HCT116 (cell line): ENCODE data around the gene TMEM9B. TPM values are rescaled to one million over a fixed set of nuclear protein-coding genes. Genes with fewer than 3 reads are reported as not detected.
"Not testable (repeated sequence)": the region's sequence is repeated elsewhere in the genome, so short reads cannot be mapped to it uniquely, and the experiment has no call there.

Source experiments
- ATAC-seq: fragments of 200-7000 bp; cut with Tn5 transposase; 2 replicates; pipeline ENCODE4 v1.9.1; 2020; ENCODE audit warnings: mild to moderate bottlenecking, moderate library complexity
- BruUV-seq: library from RNA; stranded (reverse); fragments of 400-500 nt; replicated peaks from 2 replicates; lab custom pipeline; 2021; lab: Mats Ljungman, UMichigan
- CTCF ChIA-PET: fragments of 300-600 bp; sonication (Branson Sonifier 250); formaldehyde crosslinking; loops from one replicate; lab custom pipeline; 2021; ENCODE audit warnings: antibody characterized with exemption; lab: Charles Lee
- POLR2A ChIA-PET: fragments of 300-600, 350-600 bp; sonication (Branson Sonifier 250); formaldehyde crosslinking; loops from one replicate; lab custom pipeline; 2021; ENCODE audit warnings: antibody characterized with exemption; lab: Charles Lee
- RAD21 ChIA-PET, 2 experiments: fragments of 300-600 bp; sonication (Branson Sonifier 250); formaldehyde crosslinking; loops; one replicate each; lab custom pipeline; 2023; ENCODE audit warnings: low total read pairs in 2 of 2; ENCODE audit not compliant: uncharacterized antibody in 2 of 2, unreplicated experiment in 2 of 2, low non-redundant PET in 1 of 2; lab: Charles Lee
- DNase-seq: peaks from one replicate; pipeline ENCODE4 v3.0.0-alpha.2; 2010; ENCODE audit warnings: low read depth, low spot score
- H2AFZ ChIP-seq: fragments of 200-600 bp; shearing (Covaris generic), sonication (generic); 2 replicates; pipeline ENCODE4 v1.6.1; 2017; ENCODE audit warnings: low read depth, mixed run types, mixed read lengths, antibody characterized with exemption, low read length; ENCODE audit not compliant: poor library complexity, severe bottlenecking
- H3K27ac ChIP-seq: 2 replicates; pipeline ENCODE4 v1.5.1; 2012; ENCODE audit warnings: low read depth, low read length
- H3K27me3 ChIP-seq: fragments of 200-600 bp; sonication (generic); 2 replicates; pipeline ENCODE4 v1.6.1; 2016; ENCODE audit warnings: mixed run types, low read length, mixed read lengths; ENCODE audit not compliant: insufficient read depth
- H3K36me3 ChIP-seq, 2 experiments: fragments of 200-500 bp in 1 of 2; fragments of 200-600 bp in 1 of 2; sonication (Bioruptor generic) in 1 of 2; sonication (generic) in 1 of 2; 2 replicates each; pipeline versions ENCODE4 v1.5.1 to v1.6.1; 2014 to 2016; ENCODE audit warnings: low read length in 2 of 2, inconsistent platforms in 1 of 2, mixed read lengths in 1 of 2, mixed run types in 1 of 2; ENCODE audit not compliant: insufficient read depth in 2 of 2, control insufficient read depth in 1 of 2
- H3K4me1 ChIP-seq, 2 experiments: fragments of 200-600 bp in 1 of 2; sonication (generic) in 1 of 2; 2 replicates each; pipeline versions ENCODE4 v1.5.1 to v1.6.1; 2012 to 2017; ENCODE audit warnings: low read length in 2 of 2, inconsistent platforms in 1 of 2, mild to moderate bottlenecking in 1 of 2, mixed read lengths in 1 of 2, mixed run types in 1 of 2, moderate library complexity in 1 of 2; ENCODE audit not compliant: insufficient read depth in 2 of 2, control insufficient read depth in 1 of 2
- H3K4me2 ChIP-seq: fragments of 200-600 bp; sonication (generic); 2 replicates; pipeline ENCODE4 v1.6.1; 2017; ENCODE audit warnings: mixed run types, low read length, mixed read lengths
- H3K4me3 ChIP-seq, 2 experiments: fragments of 200-600 bp in 1 of 2; sonication (generic) in 1 of 2; replicated peaks in 1 of 2; 2 replicates each; pipeline ENCODE4 v1.5.1; 2011 to 2016; ENCODE audit warnings: low read length in 2 of 2, control low read depth in 1 of 2, low read depth in 1 of 2, mild to moderate bottlenecking in 1 of 2, mixed read lengths in 1 of 2, mixed run types in 1 of 2
- H3K79me2 ChIP-seq: fragments of 200-600 bp; sonication (generic); 2 replicates; pipeline ENCODE4 v1.6.1; 2017; ENCODE audit warnings: mild to moderate bottlenecking, mixed run types, low read length, moderate library complexity, mixed read lengths; ENCODE audit not compliant: insufficient read depth
- H3K9ac ChIP-seq: fragments of 200-600 bp; sonication (generic); 2 replicates; pipeline ENCODE4 v1.6.1; 2016; ENCODE audit warnings: low read length, mixed read lengths
- H3K9me2 ChIP-seq: fragments of 200-600 bp; sonication (generic), shearing (Covaris generic); 2 replicates; pipeline ENCODE4 v1.6.1; 2017; ENCODE audit warnings: mixed run types, mild to moderate bottlenecking, moderate library complexity; ENCODE audit not compliant: insufficient read depth
- H3K9me3 ChIP-seq, 2 experiments: fragments of 200-500 bp in 1 of 2; fragments of 200-600 bp in 1 of 2; sonication (Bioruptor generic) in 1 of 2; sonication (generic) in 1 of 2; 2 replicates each; pipeline ENCODE4 v1.6.1; 2014 to 2017; ENCODE audit warnings: low read length in 2 of 2, mixed read lengths in 2 of 2, inconsistent platforms in 1 of 2, low read depth in 1 of 2, mild to moderate bottlenecking in 1 of 2, mixed run types in 1 of 2, moderate library complexity in 1 of 2; ENCODE audit not compliant: control insufficient read depth in 1 of 2, insufficient read depth in 1 of 2
- H4K20me1 ChIP-seq: fragments of 200-600 bp; sonication (generic), shearing (Covaris generic); 2 replicates; pipeline ENCODE4 v1.6.1; 2017; ENCODE audit warnings: mixed run types, mild to moderate bottlenecking, moderate library complexity; ENCODE audit not compliant: insufficient read depth
- CBX3 ChIP-seq: IDR thresholded peaks from 2 replicates; pipeline ENCODE4 v1.6.1; 2012; ENCODE audit warnings: low read depth
- EGR1 ChIP-seq: IDR thresholded peaks from 2 replicates; pipeline ENCODE4 v1.6.1; 2012; ENCODE audit warnings: low read depth
- POLR2AphosphoS5 ChIP-seq: IDR thresholded peaks from 2 replicates; pipeline ENCODE4 v1.6.1; 2011; ENCODE audit warnings: mild to moderate bottlenecking, low read depth, low read length, moderate library complexity
- SIN3A ChIP-seq: IDR thresholded peaks from 2 replicates; pipeline ENCODE4 v1.6.1; 2012; ENCODE audit warnings: low read depth
- SRF ChIP-seq: IDR thresholded peaks from 2 replicates; pipeline ENCODE4 v1.6.1; 2012; ENCODE audit warnings: low read depth
- TCF7L2 ChIP-seq: IDR thresholded peaks from 2 replicates; pipeline ENCODE4 v1.7.0; 2011; ENCODE audit warnings: borderline replicate concordance, inconsistent platforms; ENCODE audit not compliant: insufficient read depth, insufficient read length; ENCODE audit errors: extremely low read depth
- YY1 ChIP-seq: IDR thresholded peaks from 2 replicates; pipeline ENCODE4 v1.6.1; 2011; ENCODE audit warnings: low read length, low read depth, moderate library complexity, mild to moderate bottlenecking; ENCODE audit not compliant: insufficient replicate concordance; ENCODE audit errors: extremely low read depth
- ZBTB33 ChIP-seq: IDR thresholded peaks from 2 replicates; pipeline ENCODE4 v1.6.1; 2011; ENCODE audit warnings: mild to moderate bottlenecking, low read length, moderate library complexity; ENCODE audit not compliant: insufficient replicate concordance; ENCODE audit errors: extremely low read depth
- ZFX ChIP-seq: fragments of 450-650 bp; IDR thresholded peaks from 2 replicates; pipeline ENCODE4 v1.6.1; 2017
- intact Hi-C: fragments of 100-400 bp; cut with micrococcal nuclease; formaldehyde crosslinking; loops from 2 replicates; pipeline ENCODE4 v1.10.0; 2022
- total RNA-seq: library from RNA; stranded (reverse); gene quantifications from one replicate; pipeline ENCODE4 v1.2.1, GENCODE V29; 2021; ENCODE audit not compliant: unreplicated experiment
- TF ChIP-seq, protein P1 (sequence below): IDR thresholded peaks from 2 replicates; pipeline ENCODE4 v1.6.1; 2012; ENCODE audit warnings: low read depth

The TMEM9B gene
- total RNA-seq, 1 experiment from 2014 or later = 26.8 TPM

GRCh38 chr11:8935789-8936188 is 28.5 kb downstream of the TMEM9B start:
- POLR2A ChIA-PET = interaction anchor here (1.2 kb wide), 1 partner anchor 24 kb away, joined by 4 read pairs; no protein-coding TSS in a partner anchor

GRCh38 chr11:8934742-8935488 is 29.3 kb downstream of the TMEM9B start:
- intact Hi-C loops = no loop called here
- H3K27me3 ChIP-seq = no peaks in the 10 kb centered on the region
- peak overlapping the region; percentile 19 to 52 for H3K4me3 ChIP-seq
- no peaks in the 10 kb centered on the region for H4K20me1 ChIP-seq
- H3K9me2 ChIP-seq = no peaks in the 10 kb centered on the region
- no TSS peak for BruUV-seq
- peaks cover 12 to 20% of the 10 kb centered on the region in 2 experiments for H3K4me1 ChIP-seq
- ChIA-PET POLR2A (interaction anchor here (0.8 to 1.2 kb wide), 2 partner anchors 23 to 29 kb away, joined by 3 to 4 read pairs; partner anchors contain the start of gene TMEM9B), CTCF (interaction anchor here (0.8 to 1.2 kb wide), 4 partner anchors 9 to 203 kb away, joined by 4 to 7 read pairs (median 4); partner anchors contain the start of gene TMEM9B), RAD21 (interaction anchor here in 1 of 2 experiments (1.2 kb wide), 1 partner anchor 25 kb away, joined by 5 read pairs; no protein-coding TSS in a partner anchor)
- peak; percentile 53 for DNase-seq
- no peaks in the 10 kb centered on the region for H3K36me3 ChIP-seq
- peak overlapping the region; percentile 100 for H2AFZ ChIP-seq
- peak overlapping the region; percentile 42 for H3K9ac ChIP-seq
- peak overlapping the region; percentile 87 for H3K4me2 ChIP-seq
- peak; percentile 93 for ATAC-seq
- H3K9me3 ChIP-seq = no peaks in the 10 kb centered on the region
- no peaks in the 10 kb centered on the region for H3K79me2 ChIP-seq
- H3K27ac ChIP-seq = no peak overlapping the region
- TF ChIP-seq, protein P1, sequence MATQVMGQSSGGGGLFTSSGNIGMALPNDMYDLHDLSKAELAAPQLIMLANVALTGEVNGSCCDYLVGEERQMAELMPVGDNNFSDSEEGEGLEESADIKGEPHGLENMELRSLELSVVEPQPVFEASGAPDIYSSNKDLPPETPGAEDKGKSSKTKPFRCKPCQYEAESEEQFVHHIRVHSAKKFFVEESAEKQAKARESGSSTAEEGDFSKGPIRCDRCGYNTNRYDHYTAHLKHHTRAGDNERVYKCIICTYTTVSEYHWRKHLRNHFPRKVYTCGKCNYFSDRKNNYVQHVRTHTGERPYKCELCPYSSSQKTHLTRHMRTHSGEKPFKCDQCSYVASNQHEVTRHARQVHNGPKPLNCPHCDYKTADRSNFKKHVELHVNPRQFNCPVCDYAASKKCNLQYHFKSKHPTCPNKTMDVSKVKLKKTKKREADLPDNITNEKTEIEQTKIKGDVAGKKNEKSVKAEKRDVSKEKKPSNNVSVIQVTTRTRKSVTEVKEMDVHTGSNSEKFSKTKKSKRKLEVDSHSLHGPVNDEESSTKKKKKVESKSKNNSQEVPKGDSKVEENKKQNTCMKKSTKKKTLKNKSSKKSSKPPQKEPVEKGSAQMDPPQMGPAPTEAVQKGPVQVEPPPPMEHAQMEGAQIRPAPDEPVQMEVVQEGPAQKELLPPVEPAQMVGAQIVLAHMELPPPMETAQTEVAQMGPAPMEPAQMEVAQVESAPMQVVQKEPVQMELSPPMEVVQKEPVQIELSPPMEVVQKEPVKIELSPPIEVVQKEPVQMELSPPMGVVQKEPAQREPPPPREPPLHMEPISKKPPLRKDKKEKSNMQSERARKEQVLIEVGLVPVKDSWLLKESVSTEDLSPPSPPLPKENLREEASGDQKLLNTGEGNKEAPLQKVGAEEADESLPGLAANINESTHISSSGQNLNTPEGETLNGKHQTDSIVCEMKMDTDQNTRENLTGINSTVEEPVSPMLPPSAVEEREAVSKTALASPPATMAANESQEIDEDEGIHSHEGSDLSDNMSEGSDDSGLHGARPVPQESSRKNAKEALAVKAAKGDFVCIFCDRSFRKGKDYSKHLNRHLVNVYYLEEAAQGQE = no peak
- TF ChIP-seq SIN3A (no peak), SRF (no peak), TCF7L2 (peak; percentile 58), YY1 (no peak), ZBTB33 (no peak), EGR1 (no peak), ZFX (no peak), CBX3 (no peak), POLR2AphosphoS5 (no peak)

More at GRCh38 chr11:8935789-8936188, 28.5 kb downstream of the TMEM9B start:
- peak overlapping the region; percentile 87 for H3K4me2 ChIP-seq
- H3K36me3 ChIP-seq, H4K20me1 ChIP-seq, H3K27ac ChIP-seq, H3K9me3 ChIP-seq, H3K79me2 ChIP-seq, RAD21 ChIA-PET, ATAC-seq, intact Hi-C loops, H3K27me3 ChIP-seq, DNase-seq, BruUV-seq, H3K9me2 ChIP-seq: not testable (repeated sequence)
- H2AFZ ChIP-seq = peak overlapping the region; percentile 100
- 0 out of 2 replicates have a peak overlapping the region, but pooled peaks have one; percentile 42 for H3K9ac ChIP-seq
- CTCF ChIA-PET = interaction anchor here (1.2 kb wide), 1 partner anchor 10 kb away, joined by 4 read pairs; no protein-coding TSS in a partner anchor
- peaks cover 12 to 18% of the 10 kb centered on the region in 2 experiments for H3K4me1 ChIP-seq
- peak overlapping the region in 1 of 2 experiments; percentile 52; a peak in 1 of 4 replicates for H3K4me3 ChIP-seq
